RWPE2 (cell line): Measurements from ENCODE around the gene TKT.

Experiments
- ATAC-seq: fragments of 200-7000 bp; cut with Tn5 transposase; 3 replicates; pipeline ENCODE4 v1.9.1; 2021; ENCODE audit warnings: low read depth
- DNase-seq: peaks from one replicate; pipeline ENCODE4 v3.0.0-alpha.2; 2020; ENCODE audit warnings: low spot score
- H3K27ac ChIP-seq: fragments of 450-650 bp; 2 replicates; pipeline ENCODE4 v1.5.1; 2017; ENCODE audit warnings: mild to moderate bottlenecking; ENCODE audit not compliant: poor library complexity, severe bottlenecking
- H3K27me3 ChIP-seq: fragments of 250-450 bp; sonication (Bioruptor Pico); 2 replicates; pipeline ENCODE4 v1.5.1; 2021; ENCODE audit warnings: mild to moderate bottlenecking, moderate library complexity; ENCODE audit not compliant: insufficient read depth, poor library complexity, severe bottlenecking
- H3K36me3 ChIP-seq: fragments of 250-450 bp; sonication (Bioruptor Pico); 2 replicates; pipeline ENCODE4 v1.5.1; 2020; ENCODE audit warnings: low read depth, mild to moderate bottlenecking, moderate library complexity
- H3K4me1 ChIP-seq: fragments of 250-450 bp; sonication (Bioruptor Pico); 2 replicates; pipeline ENCODE4 v1.5.1; 2021; ENCODE audit warnings: mild to moderate bottlenecking, moderate library complexity; ENCODE audit not compliant: insufficient read depth, poor library complexity, severe bottlenecking
- H3K4me3 ChIP-seq: fragments of 250-450 bp; sonication (Bioruptor Pico); 2 replicates; pipeline ENCODE4 v1.5.1; 2021; ENCODE audit warnings: mild to moderate bottlenecking, moderate library complexity; ENCODE audit not compliant: severe bottlenecking
- H3K9me3 ChIP-seq: fragments of 250-450 bp; sonication (Bioruptor Pico); 2 replicates; pipeline ENCODE4 v1.5.1; 2021; ENCODE audit warnings: mild to moderate bottlenecking, moderate library complexity; ENCODE audit not compliant: severe bottlenecking
- CTCF ChIP-seq: fragments of 450-650 bp; IDR thresholded peaks from one replicate; pipeline ENCODE4 v1.5.1; 2017; ENCODE audit warnings: mild to moderate bottlenecking, moderate library complexity; ENCODE audit not compliant: poor library complexity, severe bottlenecking

The TKT gene

GRCh38 chr3:53213276-53213675 is 42.5 kb downstream of the TKT start:
- no peak for TF ChIP-seq CTCF
- Histone ChIP-seq H3K36me3 (no peaks in the 10 kb centered on the region), H3K9me3 (no peaks in the 10 kb centered on the region), H3K4me1 (no peaks in the 10 kb centered on the region), H3K27me3 (no peaks in the 10 kb centered on the region), H3K27ac (no peak overlapping the region), H3K4me3 (no peak overlapping the region)
- no peak for ATAC-seq
- no peak for DNase-seq

GRCh38 chr3:53211706-53212702 is 43.8 kb downstream of the TKT start:
- no peak for TF ChIP-seq CTCF
- no peak overlapping the region for H3K4me3 ChIP-seq
- no peak for ATAC-seq
- DNase-seq, result no peak
- no peaks in the 10 kb centered on the region for H3K36me3 ChIP-seq
- H3K27ac ChIP-seq, result no peak overlapping the region
- H3K4me1 ChIP-seq, result no peaks in the 10 kb centered on the region
- H3K9me3 ChIP-seq, result no peaks in the 10 kb centered on the region
- no peaks in the 10 kb centered on the region for H3K27me3 ChIP-seq

- H3K27ac ChIP-seq, result no peak overlapping the region
- no peaks in the 10 kb centered on the region for H3K27me3 ChIP-seq
- no peaks in the 10 kb centered on the region for H3K36me3 ChIP-seq
- no peak for TF ChIP-seq CTCF
- no peak for ATAC-seq
- no peak for DNase-seq
- H3K9me3 ChIP-seq, result no peaks in the 10 kb centered on the region
- no peaks in the 10 kb centered on the region for H3K4me1 ChIP-seq
- H3K4me3 ChIP-seq, result no peak overlapping the region
Measured at GRCh38 chr3:53202331-53203015, 53.3 kb downstream of the TKT start.

- ATAC-seq, result no peak
- H3K4me1 ChIP-seq, result no peaks in the 10 kb centered on the region
- no peaks in the 10 kb centered on the region for H3K36me3 ChIP-seq
- no peak for TF ChIP-seq CTCF
- H3K27me3 ChIP-seq, result no peaks in the 10 kb centered on the region
- DNase-seq, result no peak
- no peaks in the 10 kb centered on the region for H3K9me3 ChIP-seq
- H3K4me3 ChIP-seq, result no peak overlapping the region
- H3K27ac ChIP-seq, result no peak overlapping the region
Measured at GRCh38 chr3:53200501-53201498, 55.0 kb downstream of the TKT start.
